AG09309 (cell line): ENCODE results near the gene SH3TC2.

Experiments
- DNase-seq: peaks from one replicate; pipeline ENCODE4 v3.0.0-alpha.2; 2010; ENCODE audit warnings: low read depth
- H3K4me3 ChIP-seq: 2 replicates; pipeline ENCODE4 v1.5.1; 2011; ENCODE audit warnings: mild to moderate bottlenecking, low read depth, low read length, moderate library complexity; ENCODE audit not compliant: control insufficient read depth
- CTCF ChIP-seq: IDR thresholded peaks from 2 replicates; pipeline ENCODE4 v1.5.1; 2011; ENCODE audit warnings: mild to moderate bottlenecking, low read depth, low read length, inconsistent platforms; ENCODE audit not compliant: insufficient read depth, control insufficient read depth; ENCODE audit errors: missing control alignments

The SH3TC2 gene

GRCh38 chr5:149062371-149063016 is 368 bp downstream of the SH3TC2 start:
- H3K4me3 ChIP-seq, result no peak overlapping the region
- peak; percentile 68 for DNase-seq
- no peak for TF ChIP-seq CTCF

GRCh38 chr5:149061341-149061740 is 1.5 kb downstream of the SH3TC2 start:
- no peak for DNase-seq
- H3K4me3 ChIP-seq, result no peak overlapping the region
- no peak for TF ChIP-seq CTCF

- TF ChIP-seq CTCF, result no peak
- no peak overlapping the region for H3K4me3 ChIP-seq
- no peak for DNase-seq
Measured at GRCh38 chr5:149060325-149060724, 2.5 kb downstream of the SH3TC2 start.

GRCh38 chr5:149056616-149057165 is 6.2 kb downstream of the SH3TC2 start:
- TF ChIP-seq CTCF, result no peak

GRCh38 chr5:149054416-149054815 is 8.4 kb downstream of the SH3TC2 start:
- TF ChIP-seq CTCF, result no peak
- DNase-seq, result no peak
- no peak overlapping the region for H3K4me3 ChIP-seq

More at GRCh38 chr5:149056616-149057165, 6.2 kb downstream of the SH3TC2 start:
- H3K4me3 ChIP-seq, result no peak overlapping the region
- no peak for DNase-seq

GRCh38 chr5:149053072-149053695 is 9.7 kb downstream of the SH3TC2 start:
- no peak for DNase-seq
- TF ChIP-seq CTCF, result no peak
- no peak overlapping the region for H3K4me3 ChIP-seq
